AG09309 (cell line): ENCODE data around the gene OR51A7.

Experiments used
- DNase-seq: peaks from one replicate; pipeline ENCODE4 v3.0.0-alpha.2; 2010; ENCODE audit warnings: low read depth
- H3K4me3 ChIP-seq: 2 replicates; pipeline ENCODE4 v1.5.1; 2011; ENCODE audit warnings: mild to moderate bottlenecking, low read depth, low read length, moderate library complexity; ENCODE audit not compliant: control insufficient read depth
- TF ChIP-seq, protein P1 (sequence below): IDR thresholded peaks from 2 replicates; pipeline ENCODE4 v1.5.1; 2011; ENCODE audit warnings: mild to moderate bottlenecking, low read depth, low read length, inconsistent platforms; ENCODE audit not compliant: insufficient read depth, control insufficient read depth; ENCODE audit errors: missing control alignments

Gene OR51A7

DNA sequence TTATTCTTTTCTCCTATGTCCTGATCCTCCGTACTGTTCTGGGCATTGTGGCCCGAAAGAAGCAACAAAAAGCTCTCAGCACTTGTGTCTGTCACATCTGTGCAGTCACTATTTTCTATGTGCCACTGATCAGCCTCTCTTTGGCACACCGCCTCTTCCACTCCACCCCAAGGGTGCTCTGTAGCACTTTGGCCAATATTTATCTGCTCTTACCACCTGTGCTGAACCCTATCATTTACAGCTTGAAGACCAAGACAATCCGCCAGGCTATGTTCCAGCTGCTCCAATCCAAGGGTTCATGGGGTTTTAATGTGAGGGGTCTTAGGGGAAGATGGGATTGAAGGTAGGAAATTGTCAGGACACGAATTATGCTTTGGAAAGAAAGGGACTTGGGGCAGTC lies 21.0 kb upstream of the OR51A7 start:
- TF ChIP-seq, protein P1, sequence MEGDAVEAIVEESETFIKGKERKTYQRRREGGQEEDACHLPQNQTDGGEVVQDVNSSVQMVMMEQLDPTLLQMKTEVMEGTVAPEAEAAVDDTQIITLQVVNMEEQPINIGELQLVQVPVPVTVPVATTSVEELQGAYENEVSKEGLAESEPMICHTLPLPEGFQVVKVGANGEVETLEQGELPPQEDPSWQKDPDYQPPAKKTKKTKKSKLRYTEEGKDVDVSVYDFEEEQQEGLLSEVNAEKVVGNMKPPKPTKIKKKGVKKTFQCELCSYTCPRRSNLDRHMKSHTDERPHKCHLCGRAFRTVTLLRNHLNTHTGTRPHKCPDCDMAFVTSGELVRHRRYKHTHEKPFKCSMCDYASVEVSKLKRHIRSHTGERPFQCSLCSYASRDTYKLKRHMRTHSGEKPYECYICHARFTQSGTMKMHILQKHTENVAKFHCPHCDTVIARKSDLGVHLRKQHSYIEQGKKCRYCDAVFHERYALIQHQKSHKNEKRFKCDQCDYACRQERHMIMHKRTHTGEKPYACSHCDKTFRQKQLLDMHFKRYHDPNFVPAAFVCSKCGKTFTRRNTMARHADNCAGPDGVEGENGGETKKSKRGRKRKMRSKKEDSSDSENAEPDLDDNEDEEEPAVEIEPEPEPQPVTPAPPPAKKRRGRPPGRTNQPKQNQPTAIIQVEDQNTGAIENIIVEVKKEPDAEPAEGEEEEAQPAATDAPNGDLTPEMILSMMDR: no peak
- H3K4me3 ChIP-seq: no peak overlapping the region
- no peak for DNase-seq

DNA sequence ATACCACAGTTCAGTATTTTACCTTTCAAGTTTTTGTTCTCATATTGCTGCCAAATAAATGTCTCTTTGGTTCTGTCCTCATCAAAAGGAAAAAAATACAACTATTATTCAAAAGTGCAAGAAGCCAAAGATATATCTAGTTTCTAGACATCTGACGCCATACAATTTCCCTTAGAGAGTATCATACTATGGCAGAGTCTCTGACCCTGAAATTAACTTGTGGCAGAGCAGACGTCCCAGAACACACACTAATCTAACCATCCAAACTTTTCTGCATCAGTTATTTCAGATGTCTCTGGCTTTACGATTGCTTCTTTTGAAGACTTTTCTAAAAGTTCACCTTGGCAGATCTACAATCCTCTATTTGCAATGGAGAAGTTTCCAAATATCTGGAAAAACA lies 19.2 kb upstream of the OR51A7 start:
- DNase-seq: no peak

DNA sequence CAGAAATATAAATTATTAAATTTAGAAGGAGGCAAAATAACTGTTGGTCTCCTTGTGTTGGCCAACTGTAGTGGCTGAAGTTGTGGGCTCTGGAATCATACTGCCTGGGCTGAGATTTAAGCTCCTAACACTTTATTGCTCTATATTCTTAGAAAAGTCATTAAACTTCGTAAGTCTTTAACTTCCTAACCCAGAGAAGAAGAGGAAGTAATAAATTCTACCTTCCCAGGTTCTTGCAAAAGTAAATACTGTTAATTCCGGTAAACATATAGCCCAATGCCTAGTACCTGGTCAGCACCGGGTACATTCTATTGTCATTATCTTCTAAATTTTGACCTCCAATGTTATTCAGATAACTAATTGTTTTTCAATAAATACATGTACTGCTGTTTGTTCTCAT lies 17.4 kb upstream of the OR51A7 start:
- TF ChIP-seq, protein P1: no peak
- H3K4me3 ChIP-seq: no peak overlapping the region
- no peak for DNase-seq

More for the DNA sequence above, 19.2 kb upstream of the OR51A7 start:
- TF ChIP-seq, protein P1: no peak
- no peak overlapping the region for H3K4me3 ChIP-seq

DNA sequence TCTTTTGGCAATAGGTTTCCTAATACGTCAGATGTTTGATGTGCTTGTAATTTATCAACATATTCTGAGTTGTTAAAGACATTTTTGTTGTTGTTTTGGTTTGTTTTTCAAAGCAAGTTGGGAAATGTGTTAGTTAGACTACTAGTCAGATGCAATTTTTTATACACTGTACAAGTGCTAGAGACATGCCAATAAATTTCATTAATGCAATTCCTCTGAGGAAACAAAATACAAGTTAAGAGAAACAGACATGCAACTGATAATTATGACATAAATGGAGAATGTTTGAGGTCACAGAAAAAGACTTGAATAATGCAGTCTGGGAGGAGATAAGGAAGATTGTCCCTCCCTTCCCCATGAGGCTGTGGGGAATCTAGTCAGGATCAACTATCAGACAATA lies 16.0 kb upstream of the OR51A7 start:
- DNase-seq: no peak
- H3K4me3 ChIP-seq: no peak overlapping the region
- TF ChIP-seq, protein P1: no peak

DNA sequence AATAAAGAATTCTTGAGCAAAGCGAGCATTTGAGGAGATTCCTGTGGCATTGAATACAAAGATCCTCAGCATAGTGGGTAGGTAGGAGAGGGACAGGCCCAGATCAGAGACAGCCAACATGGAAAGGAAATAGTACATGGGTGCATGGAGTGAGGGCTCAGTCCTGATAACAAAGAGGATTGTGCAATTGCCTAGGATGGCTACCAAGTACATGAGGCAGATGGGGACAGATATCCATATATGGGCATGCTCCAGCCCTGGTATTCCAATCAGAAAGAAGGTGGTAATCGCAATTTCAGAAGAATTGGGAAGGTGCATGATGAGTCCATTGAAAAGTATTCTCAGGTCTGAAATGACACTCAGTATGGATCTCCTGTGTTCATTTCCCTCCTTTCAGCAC lies 13.3 kb upstream of the OR51A7 start:
- no peak overlapping the region for H3K4me3 ChIP-seq
- TF ChIP-seq, protein P1: no peak
- DNase-seq: no peak

DNA sequence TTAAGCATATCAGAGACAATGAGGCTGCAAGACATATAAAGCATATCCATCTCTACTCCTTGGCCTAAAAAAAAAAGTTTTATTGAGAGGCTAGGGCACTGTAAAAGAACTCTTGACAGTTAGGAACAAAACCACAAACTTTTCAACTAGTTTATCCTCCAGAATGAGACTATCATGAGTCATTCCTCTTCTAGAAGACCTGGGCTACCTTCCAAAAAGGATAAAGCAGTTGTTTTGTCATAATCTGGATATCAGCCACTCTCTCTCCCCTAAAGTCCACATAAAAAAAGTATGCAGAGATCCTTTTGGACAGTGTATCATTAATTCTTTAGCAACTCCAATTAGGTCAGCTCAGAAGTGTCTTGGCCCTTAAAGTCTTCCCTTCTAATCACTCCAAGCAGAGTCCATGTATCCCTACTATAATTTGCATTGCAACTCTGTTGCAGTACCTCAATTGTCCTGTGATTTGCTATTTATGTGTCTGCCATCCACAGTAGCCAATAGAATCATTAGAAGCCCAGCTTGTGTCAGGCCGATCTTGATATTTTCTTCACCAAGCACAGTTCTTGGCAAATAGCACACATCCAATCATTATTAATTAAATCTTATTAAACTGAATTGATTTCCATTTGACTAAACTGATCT lies 11.5 kb upstream of the OR51A7 start:
- DNase-seq: no peak
- TF ChIP-seq, protein P1: no peak
- no peak overlapping the region for H3K4me3 ChIP-seq
